Activated T-cell treated with anti-CD3 and anti-CD28 coated beads, Interleukin-2, amount 50 U/mL, for 24 hours (primary cell): Measurements from ENCODE around the gene UBE3A.
"Not testable (repeated sequence)": the region's sequence is repeated elsewhere in the genome, so short reads cannot be mapped to it uniquely, and the experiment has no call there.

Experiments
- DNase-seq: peaks from one replicate; pipeline ENCODE4 v3.0.0-alpha.2; 2020
- H3K27ac Mint-ChIP-seq: 2 replicates; pipeline ENCODE4 v1.8.0; 2020; ENCODE audit warnings: mild to moderate bottlenecking, mixed read lengths
- H3K27me3 Mint-ChIP-seq: 2 replicates; pipeline ENCODE4 v1.8.0; 2020; ENCODE audit warnings: mixed read lengths
- H3K36me3 Mint-ChIP-seq: 2 replicates; pipeline ENCODE4 v1.8.0; 2020; ENCODE audit warnings: low read depth, mixed read lengths
- H3K4me1 Mint-ChIP-seq: 2 replicates; pipeline ENCODE4 v1.8.0; 2020; ENCODE audit warnings: low read depth, mixed read lengths
- H3K4me3 Mint-ChIP-seq: 2 replicates; pipeline ENCODE4 v1.8.0; 2020; ENCODE audit warnings: mild to moderate bottlenecking, moderate library complexity, mixed read lengths
- H3K9me3 Mint-ChIP-seq: 2 replicates; pipeline ENCODE4 v1.8.0; 2020; ENCODE audit warnings: mixed read lengths

The UBE3A gene

DNA sequence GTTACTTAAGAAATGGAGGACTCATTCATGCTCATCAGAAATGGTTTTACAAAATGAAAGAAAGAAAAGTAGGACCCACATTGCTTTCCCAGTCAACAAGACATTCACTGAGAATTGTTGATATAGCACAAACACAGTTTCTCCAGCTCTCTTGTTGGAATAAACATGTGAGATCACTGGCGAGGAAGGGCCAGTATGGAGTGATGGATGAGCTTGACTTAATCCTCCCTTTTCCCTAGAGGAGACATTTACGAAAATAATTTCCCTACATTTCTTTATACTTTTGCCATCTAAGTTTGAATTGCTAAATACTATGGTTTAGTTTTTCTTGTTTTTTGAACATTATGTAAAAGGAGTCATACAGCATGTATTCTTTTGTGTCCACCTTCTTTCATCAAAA lies 15.9 kb upstream of the UBE3A start:
- Mint-ChIP-seq H3K27me3 (peaks cover 7% of the 10 kb centered on the region), H3K9me3 (peaks cover 15% of the 10 kb centered on the region), H3K4me1 (no peaks in the 10 kb centered on the region), H3K4me3 (no peak overlapping the region), H3K27ac (no peak overlapping the region), H3K36me3 (no peaks in the 10 kb centered on the region)
- no peak for DNase-seq

DNA sequence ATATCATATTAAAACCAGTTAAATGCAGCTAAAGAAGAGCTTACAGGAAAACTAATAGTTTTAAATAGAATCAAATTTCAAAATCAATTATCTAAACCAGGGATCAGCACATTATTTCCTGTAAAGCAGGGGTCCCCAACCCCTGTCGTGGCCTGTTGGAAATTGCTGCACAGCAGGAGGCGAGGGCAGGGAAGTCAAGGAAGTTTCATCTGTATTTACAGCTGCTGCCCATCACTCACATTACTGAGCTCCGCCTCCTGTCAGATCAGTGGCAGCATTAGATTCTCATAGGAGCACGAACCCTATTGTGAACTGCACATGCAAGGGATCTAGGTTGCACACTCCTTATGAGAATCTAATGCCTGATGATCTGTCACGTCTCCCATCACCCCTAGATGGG lies 14.4 kb upstream of the UBE3A start:
- not testable (repeated sequence) for H3K27me3 Mint-ChIP-seq, H3K36me3 Mint-ChIP-seq, H3K4me1 Mint-ChIP-seq, H3K27ac Mint-ChIP-seq, DNase-seq, H3K4me3 Mint-ChIP-seq
- H3K9me3 Mint-ChIP-seq: peaks cover 15% of the 10 kb centered on the region

DNA sequence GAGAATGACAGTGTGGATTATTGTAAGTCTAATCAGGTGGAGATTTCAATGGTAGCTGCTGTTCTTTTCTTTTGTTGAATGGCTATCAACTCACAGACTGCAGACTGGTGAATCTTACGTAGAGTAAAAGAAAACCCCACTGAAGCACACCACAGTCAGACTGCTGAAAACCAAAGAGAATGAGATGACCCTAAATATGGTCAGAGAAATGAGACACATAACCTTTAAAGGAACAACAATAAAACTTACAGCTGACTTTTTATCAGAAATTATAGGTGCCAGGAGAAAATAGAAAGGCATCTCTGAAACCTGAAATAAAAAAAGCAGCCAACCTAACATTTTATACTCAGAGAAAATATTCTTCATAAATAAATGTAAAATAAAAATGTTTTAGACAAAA lies 12.7 kb upstream of the UBE3A start:
- H3K9me3 Mint-ChIP-seq: peaks cover 15% of the 10 kb centered on the region
- no peak overlapping the region for H3K4me3 Mint-ChIP-seq
- H3K36me3 Mint-ChIP-seq: no peaks in the 10 kb centered on the region
- no peaks in the 10 kb centered on the region for H3K4me1 Mint-ChIP-seq
- H3K27me3 Mint-ChIP-seq: peaks cover 14% of the 10 kb centered on the region
- H3K27ac Mint-ChIP-seq: no peak overlapping the region
- no peak for DNase-seq

DNA sequence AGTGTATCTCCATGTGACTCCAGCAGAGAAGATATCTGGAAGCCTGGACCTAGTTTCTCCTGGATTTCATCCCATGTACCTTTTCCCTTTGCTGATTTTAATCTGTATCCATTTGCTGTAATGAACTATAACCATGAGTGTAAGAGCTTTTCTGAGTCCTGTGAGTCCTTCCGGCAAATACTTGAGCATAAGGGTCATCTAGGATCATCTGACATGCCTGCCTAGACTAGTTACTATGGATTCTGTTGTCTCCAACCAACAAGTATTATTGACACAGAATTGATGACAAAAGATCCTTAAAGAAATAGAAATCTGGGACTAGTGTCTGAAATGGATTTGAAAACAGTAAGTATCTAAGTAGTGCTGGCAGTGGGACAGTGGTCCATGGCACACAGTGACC lies 11.3 kb upstream of the UBE3A start:
- Mint-ChIP-seq H3K4me3 (no peak overlapping the region), H3K4me1 (no peaks in the 10 kb centered on the region), H3K27me3 (peaks cover 15% of the 10 kb centered on the region), H3K36me3 (no peaks in the 10 kb centered on the region), H3K9me3 (peaks cover 15% of the 10 kb centered on the region), H3K27ac (no peak overlapping the region)
- no peak for DNase-seq

DNA sequence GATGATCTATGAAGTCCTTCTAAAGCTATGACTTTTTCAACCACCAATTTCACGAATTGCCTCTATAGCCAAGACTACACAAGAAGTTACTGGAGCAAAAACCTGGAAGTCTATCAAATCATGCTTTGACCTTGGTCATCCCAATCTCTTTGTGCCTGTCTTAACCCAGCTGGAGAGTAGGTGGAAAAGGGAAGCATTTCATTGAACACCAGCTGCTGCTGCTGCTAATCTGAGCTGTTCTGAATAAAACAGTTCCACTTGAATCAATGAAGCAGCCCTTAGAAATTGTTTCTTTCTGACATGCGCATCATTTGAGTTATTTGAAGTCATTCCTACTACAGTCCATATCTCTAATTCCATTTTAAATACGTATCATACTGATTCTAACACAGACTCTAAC lies 7.3 kb upstream of the UBE3A start:
- Mint-ChIP-seq H3K27me3 (peaks cover 18% of the 10 kb centered on the region), H3K9me3 (peaks cover 10% of the 10 kb centered on the region), H3K27ac (no peak overlapping the region), H3K4me3 (no peak overlapping the region), H3K4me1 (no peaks in the 10 kb centered on the region), H3K36me3 (peaks cover under 1% of the 10 kb centered on the region)
- DNase-seq: no peak

DNA sequence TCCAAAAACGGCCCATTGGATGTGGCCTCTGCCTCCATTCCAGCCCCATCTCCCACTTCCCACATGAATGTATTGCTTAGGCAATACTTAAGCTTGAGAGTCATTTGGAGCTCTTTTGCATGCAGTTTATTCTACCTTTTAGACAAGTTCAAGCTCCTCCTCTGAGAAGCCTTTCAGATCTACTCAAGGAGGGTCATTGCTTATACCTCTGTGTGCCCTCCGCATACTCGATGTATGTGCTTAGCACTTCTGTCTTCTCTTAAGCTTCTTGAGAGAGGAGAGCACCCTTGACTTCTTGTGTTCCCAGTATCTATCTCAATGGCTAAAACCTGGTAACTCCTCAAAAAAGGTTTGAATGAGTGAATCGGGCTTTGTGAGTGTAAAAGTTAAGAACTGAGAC lies 6.6 kb upstream of the UBE3A start:
- no peak for DNase-seq
- Mint-ChIP-seq H3K4me3 (no peak overlapping the region), H3K4me1 (no peaks in the 10 kb centered on the region), H3K27me3 (peaks cover 18% of the 10 kb centered on the region), H3K36me3 (peaks cover 3% of the 10 kb centered on the region), H3K9me3 (peaks cover 5% of the 10 kb centered on the region), H3K27ac (no peak overlapping the region)

DNA sequence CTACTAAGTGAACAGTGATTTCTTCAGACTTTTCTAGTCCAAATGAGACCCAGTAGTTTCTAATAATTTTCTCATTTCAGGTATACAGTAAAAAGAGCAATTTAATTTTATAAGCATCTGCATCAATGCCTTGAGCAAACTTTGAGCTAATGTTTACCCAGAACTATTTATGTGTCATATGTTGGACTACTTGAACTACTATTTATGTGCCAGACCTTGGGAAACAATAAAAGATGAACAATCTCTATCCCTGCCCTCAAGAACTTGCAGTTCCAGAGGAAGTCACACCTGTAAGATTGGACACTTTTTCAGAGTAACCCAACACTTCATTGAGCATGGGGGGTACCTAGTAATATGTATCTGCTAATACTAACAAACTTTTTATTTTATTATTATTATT lies 2.3 kb upstream of the UBE3A start:
- no peak for DNase-seq
- peak overlapping the region; percentile 15 for H3K4me3 Mint-ChIP-seq

DNA sequence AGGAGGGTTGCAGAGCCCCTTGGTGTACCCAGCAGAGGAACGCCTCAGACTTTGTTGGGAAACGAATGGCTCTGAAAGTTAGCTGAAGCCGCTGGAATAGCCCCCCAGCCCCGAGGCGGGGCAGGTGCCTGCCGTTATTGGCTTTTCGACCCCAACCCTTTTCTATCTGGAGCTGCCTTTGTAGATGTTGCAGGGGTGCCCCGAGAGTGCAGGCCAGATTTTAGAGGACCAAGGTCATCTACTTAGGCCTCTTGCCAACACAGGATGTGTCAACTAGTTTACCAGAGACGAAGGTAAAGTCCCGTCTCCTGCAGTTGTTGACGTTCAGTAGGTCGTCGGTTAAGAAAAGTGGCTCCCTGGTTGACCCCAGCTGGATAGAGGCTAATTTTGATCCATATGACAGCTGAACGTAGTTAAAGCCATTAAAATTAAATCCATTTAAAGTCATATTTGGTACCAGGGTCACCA lies 579 bp upstream of the UBE3A start:
- H3K4me3 Mint-ChIP-seq: peak overlapping the region; percentile 91
- H3K27ac Mint-ChIP-seq: peak overlapping the region; percentile 92
- peaks cover 33% of the 10 kb centered on the region for H3K36me3 Mint-ChIP-seq
- DNase-seq: no peak
- no peaks in the 10 kb centered on the region for H3K9me3 Mint-ChIP-seq
- H3K27me3 Mint-ChIP-seq: no peaks in the 10 kb centered on the region
- H3K4me1 Mint-ChIP-seq: peaks cover 37% of the 10 kb centered on the region

More for the DNA sequence above, 2.3 kb upstream of the UBE3A start:
- no peaks in the 10 kb centered on the region for H3K9me3 Mint-ChIP-seq
- H3K27ac Mint-ChIP-seq: no peak overlapping the region
- peaks cover 4% of the 10 kb centered on the region for H3K27me3 Mint-ChIP-seq
- peaks cover 22% of the 10 kb centered on the region for H3K36me3 Mint-ChIP-seq
- peaks cover 20% of the 10 kb centered on the region for H3K4me1 Mint-ChIP-seq

DNA sequence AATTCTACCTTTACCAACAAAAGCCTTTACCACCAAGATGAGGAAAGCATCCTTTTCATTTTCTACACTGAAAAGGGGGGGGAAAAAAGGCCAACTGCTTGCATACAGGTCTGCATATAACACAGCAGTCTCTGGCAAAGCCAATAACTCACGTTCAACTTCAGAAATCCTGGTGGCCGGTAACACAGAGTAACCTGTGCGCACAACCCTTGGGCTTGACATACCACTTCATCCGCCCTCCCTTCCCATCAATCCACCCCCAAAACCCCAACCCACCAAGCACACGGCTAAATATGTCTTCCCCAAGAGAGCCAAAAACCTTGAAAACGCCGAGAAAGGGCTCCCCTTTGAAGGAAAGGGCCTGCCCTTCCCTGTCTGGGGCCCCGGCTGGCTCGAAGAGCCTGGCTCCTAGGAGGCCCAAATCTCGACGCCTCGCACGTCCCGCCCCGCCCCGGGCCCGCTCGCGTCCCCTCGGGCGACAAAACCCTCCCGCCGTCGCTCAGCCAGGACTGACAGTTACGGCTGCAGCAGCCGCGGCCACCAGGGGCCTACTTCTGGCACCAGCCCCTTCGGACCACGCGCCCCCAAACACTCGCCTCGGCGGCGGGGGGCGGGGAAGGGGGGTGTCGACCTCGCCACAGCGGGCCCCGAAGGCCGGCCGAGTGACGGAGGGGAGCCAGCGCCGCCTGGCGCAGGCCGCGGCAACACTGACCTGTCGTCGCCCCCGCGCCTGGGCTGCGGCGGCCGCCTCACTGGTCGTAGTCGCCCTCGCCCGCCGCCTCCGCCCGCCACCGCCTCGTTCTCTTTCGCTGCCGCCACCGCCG lies 835 bp downstream of the UBE3A start:
- peak; percentile 76 for DNase-seq
- H3K4me1 Mint-ChIP-seq: peaks cover 45% of the 10 kb centered on the region
- peak overlapping the region; percentile 94 for H3K27ac Mint-ChIP-seq
- no peaks in the 10 kb centered on the region for H3K27me3 Mint-ChIP-seq
- H3K9me3 Mint-ChIP-seq: no peaks in the 10 kb centered on the region
- peaks cover 43% of the 10 kb centered on the region for H3K36me3 Mint-ChIP-seq
- H3K4me3 Mint-ChIP-seq: peak overlapping the region; percentile 91

DNA sequence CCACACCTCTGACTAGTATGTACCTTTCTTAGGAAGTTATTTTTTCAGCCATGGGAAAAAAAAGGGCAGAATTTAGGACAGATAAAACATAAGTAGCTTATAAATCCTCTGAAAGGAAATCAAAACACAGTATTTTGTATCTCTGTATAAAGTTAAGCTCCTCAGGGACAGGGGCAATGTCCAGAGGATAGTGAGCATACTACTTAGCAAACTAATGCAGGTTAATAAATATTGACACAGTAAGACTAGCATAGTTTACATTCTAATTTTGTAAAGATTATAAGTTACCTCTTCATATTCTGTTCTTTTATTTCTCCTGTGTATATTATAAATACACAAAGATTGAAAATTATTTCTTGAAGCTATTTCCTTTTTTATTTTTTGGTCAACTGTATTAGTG lies 2.1 kb downstream of the UBE3A start:
- no peak for DNase-seq
- H3K9me3 Mint-ChIP-seq: no peaks in the 10 kb centered on the region
- H3K4me3 Mint-ChIP-seq: peak overlapping the region; percentile 91
- no peaks in the 10 kb centered on the region for H3K27me3 Mint-ChIP-seq
- no peak overlapping the region for H3K27ac Mint-ChIP-seq
- peaks cover 56% of the 10 kb centered on the region for H3K36me3 Mint-ChIP-seq
- peaks cover 57% of the 10 kb centered on the region for H3K4me1 Mint-ChIP-seq

DNA sequence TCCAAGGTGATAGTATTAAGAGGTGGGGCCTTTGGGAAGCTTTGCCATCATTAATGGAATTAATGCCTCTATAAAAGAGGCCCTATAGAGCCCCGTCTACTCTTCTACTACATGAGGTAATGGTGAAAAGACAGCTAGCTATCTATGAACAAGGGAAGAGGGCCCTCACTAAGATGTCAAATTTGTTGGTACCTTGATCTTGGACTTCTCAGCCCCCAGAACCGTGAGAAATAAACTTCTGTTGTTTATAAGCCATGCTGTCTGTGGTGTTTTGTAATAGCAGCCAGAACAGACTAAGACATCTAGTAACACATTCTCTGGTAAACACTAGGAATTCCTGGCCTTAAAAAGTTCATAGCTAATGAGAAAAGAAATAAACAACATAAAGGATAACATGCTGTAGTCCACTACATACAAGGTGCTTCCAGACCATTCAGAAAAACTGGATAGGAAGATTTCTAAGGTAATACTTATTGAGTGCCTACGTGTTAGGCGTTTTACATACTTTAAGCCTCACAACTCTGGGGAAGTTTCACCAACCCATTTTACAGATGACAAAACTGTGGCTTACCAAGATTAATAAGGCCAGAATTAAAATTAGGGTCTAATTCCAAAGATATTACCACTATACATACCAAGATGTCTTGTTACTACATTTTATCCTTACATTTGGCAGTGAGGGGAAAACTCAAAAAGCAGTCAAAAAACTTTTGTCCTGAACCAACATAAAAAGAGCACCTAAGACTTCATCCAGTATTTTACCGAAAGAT lies 3.2 kb downstream of the UBE3A start:
- no peaks in the 10 kb centered on the region for H3K9me3 Mint-ChIP-seq
- peaks cover 66% of the 10 kb centered on the region for H3K4me1 Mint-ChIP-seq
- H3K36me3 Mint-ChIP-seq: peaks cover 63% of the 10 kb centered on the region
- H3K27ac Mint-ChIP-seq: peak overlapping the region; percentile 44
- no peaks in the 10 kb centered on the region for H3K27me3 Mint-ChIP-seq
- H3K4me3 Mint-ChIP-seq: peak overlapping the region; percentile 91
- no peak for DNase-seq

DNA sequence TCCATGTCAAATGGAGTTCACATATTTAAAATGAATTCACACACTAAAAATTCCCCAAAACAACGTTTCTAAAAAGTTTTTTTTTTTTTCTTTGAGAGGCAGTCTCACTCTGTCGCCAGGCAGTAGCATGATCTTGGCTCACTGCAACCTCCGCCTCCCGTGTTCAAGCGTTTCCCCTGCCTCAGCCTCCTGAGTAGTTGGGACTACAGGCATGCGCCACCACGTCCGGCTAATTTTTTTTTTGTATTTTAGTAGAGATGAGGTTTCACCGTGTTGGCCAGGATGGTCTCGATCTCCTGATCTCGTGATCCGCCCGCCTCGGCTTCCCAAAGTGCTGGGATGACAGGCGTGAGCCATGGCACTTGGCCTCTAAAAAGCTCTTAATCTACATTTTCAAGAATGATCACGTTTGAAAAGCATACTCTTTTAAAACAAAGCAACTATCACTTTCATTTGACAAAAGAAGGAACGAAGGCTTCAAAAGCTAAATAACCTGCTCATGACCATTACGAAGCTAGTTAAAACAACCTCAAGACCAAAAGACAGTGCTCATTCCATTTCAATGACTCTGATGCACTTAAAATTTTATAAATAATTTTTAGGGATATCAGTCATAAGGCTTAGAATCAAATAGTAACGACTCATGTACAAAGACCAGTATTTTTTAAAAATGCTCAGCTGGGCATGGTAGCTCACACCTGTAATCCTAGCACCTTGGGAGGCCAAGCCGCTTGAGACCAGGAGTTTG lies 5.5 kb downstream of the UBE3A start:
- Mint-ChIP-seq H3K4me3 (no peak overlapping the region), H3K9me3 (no peaks in the 10 kb centered on the region), H3K4me1 (peaks cover 77% of the 10 kb centered on the region), H3K27ac (no peak overlapping the region), H3K27me3 (no peaks in the 10 kb centered on the region), H3K36me3 (peaks cover 71% of the 10 kb centered on the region)
- DNase-seq: no peak

DNA sequence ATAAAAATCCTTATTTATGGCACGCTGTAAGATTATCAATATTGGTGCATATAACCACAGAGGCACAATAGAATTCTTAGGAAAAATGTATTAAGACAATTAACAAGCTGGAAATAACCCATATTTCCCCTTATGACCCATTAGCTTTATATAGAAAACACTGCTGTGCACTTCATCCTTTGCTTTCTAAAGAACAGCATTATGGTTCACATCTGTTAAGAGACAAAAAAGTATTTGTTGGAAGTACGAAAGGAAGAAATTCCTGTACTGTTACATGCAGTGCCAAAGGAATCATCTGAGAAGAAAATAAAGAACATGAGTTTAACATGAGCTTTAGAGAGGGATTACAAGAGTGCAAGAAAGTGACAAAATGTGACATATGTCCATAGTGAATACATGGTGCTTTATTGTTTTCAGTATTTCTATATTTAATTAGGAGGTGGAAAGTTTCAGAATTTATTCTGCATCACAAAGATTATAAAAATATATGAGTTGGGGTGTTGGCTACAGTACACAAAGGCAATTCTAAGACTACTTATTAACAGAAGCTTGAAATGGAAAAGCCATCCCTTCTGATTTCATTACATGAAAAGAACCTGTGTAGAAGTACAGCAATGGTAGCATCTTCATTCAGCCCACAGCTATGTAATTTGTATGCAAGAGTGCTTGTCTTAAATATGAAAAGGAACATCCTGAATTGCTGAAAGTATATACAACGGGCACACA lies 6.8 kb downstream of the UBE3A start:
- Mint-ChIP-seq H3K27me3 (no peaks in the 10 kb centered on the region), H3K36me3 (peaks cover 74% of the 10 kb centered on the region), H3K9me3 (no peaks in the 10 kb centered on the region), H3K27ac (no peak overlapping the region), H3K4me3 (no peak overlapping the region), H3K4me1 (peaks cover 83% of the 10 kb centered on the region)
- no peak for DNase-seq

DNA sequence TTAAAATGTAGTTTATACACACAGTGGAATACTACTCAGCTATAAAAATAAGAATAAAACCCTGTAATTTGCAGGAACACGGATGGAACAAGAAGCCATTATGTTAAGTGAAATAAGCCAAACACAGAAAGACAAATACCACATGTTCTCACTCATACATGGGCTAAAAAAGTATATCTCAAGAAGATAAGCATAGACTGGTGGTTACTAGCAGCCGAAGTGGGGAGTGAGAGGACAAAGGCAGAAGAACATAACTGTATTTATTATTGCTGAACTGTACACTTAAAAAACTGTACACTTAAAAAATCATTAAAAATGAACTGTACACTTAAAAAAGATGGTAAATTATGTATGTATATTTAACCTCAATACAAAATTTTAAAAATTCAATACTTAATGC lies 11.0 kb downstream of the UBE3A start:
- Mint-ChIP-seq H3K36me3 (peaks cover 78% of the 10 kb centered on the region), H3K4me1 (peaks cover 81% of the 10 kb centered on the region), H3K4me3 (no peak overlapping the region), H3K27ac (no peak overlapping the region), H3K27me3 (no peaks in the 10 kb centered on the region), H3K9me3 (no peaks in the 10 kb centered on the region)
- no peak for DNase-seq
